ENCODE measurements around the gene PRR20G.

Gene PRR20G

DNA sequence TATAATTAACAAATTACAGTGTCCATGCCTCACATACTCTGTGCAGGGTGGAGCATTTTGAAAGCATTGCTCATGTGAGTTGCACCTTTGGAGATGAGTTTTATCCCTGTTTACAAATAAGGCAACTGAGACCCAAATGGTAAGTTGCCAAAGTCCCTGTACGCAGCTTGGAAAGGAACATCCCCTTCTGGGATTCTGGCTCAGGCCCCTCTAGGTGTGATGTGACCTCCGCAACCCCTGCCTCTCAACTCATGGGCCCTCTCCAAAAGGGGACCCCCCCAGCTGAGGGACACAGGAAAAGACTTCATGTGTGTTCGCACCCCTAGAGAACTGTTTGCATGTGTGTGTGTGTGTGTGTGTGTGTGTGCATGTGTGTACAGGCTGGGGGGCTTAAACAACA is 25.3 kb downstream of the PRR20G start:
- Mint-ChIP-seq H3K27me3 (peaks cover 8% of the 10 kb centered on the region), H3K36me3 (no peaks in the 10 kb centered on the region), H3K9me3 (ENCODE audit: low read depth) (no peaks in the 10 kb centered on the region), H3K4me1 (ENCODE audit: low read depth) (no peaks in the 10 kb centered on the region), H3K27ac (no peak overlapping the region), H3K4me3 (no peak overlapping the region)

DNA sequence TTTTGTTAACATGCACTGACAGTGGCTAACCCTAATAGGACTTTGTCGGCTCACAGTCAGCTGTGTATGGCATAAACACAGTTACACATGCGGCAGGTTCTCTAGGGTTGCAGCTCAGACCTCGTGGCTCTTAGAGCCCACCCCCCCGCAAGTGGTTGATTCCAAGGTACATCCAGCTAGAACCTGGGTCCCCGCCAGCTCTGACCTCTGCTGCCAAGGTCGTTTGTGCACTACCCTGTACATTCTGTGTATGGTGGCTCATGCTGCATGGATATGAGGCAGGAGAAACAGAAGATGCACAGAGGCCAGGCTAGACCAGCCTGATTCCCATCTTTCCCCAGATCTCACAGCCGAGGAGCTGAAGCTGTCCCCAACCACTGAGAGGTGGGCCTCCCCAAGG is 25.9 kb downstream of the PRR20G start:
- H3K36me3 Mint-ChIP-seq = no peaks in the 10 kb centered on the region
- H3K4me1 Mint-ChIP-seq (ENCODE audit: low read depth) = no peaks in the 10 kb centered on the region
- peaks cover 5% of the 10 kb centered on the region for H3K27me3 Mint-ChIP-seq
- no peak overlapping the region for H3K27ac Mint-ChIP-seq
- no peaks in the 10 kb centered on the region for H3K9me3 Mint-ChIP-seq (ENCODE audit: low read depth)
- no peak overlapping the region for H3K4me3 Mint-ChIP-seq

DNA sequence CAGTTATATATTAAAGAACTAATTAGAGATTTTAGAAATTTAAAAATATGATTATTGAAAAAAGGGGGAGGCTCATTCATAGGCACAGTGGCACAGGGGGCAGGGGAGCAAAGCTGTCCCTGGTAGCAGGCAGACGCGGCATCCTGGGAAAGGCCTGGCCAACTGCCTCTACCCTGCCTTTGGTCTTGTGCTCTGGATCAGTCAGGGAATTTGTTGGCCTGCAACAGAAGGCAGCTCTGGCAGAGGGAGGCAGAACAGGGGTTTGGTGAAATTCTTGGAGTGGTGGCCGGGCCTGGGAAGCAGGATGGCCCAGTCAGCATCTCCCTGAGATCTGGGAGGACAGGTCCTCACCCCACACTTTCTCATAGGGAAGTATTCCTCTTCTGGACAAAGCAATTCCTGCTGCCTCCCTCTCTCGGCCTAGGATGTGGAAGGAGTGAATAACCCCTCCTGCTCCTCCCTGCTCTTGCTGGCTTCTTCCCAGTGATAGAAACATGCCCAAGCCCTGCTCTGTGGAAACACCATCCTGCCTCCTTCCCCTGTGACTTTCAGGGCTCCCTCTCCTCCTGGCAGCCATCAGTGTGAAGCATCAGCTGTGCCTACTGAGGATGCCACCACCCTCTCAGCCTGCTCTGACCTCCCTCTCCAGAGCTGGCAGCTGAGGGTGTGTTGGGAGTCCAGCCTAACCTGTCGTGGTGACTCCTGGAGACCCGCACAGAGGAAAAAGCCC is 26.9 kb downstream of the PRR20G start:
- Mint-ChIP-seq H3K4me3 (no peak overlapping the region), H3K27me3 (peaks cover 4% of the 10 kb centered on the region), H3K36me3 (no peaks in the 10 kb centered on the region), H3K4me1 (ENCODE audit: low read depth) (no peaks in the 10 kb centered on the region), H3K9me3 (ENCODE audit: low read depth) (no peaks in the 10 kb centered on the region), H3K27ac (no peak overlapping the region)

DNA sequence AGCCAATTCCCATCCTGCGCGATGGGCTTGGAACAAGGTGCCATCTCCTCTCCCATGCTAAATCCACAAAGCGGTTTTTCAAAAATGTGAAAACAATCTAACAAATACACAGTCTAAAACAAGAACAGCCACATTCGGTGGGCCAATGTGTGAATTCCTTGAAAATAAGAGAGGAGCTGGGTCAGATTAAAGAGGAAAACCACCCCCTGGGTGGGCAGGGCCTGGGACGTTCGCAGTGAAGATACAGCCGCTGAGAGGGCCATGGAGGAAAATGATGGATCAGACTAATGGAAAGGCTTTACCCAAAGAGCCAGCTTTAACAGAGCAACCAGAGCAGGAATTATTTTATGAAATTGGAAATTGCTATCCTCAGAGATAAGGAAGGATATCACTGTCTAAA is 27.4 kb downstream of the PRR20G start:
- no peaks in the 10 kb centered on the region for H3K36me3 Mint-ChIP-seq
- no peaks in the 10 kb centered on the region for H3K9me3 Mint-ChIP-seq (ENCODE audit: low read depth)
- H3K4me3 Mint-ChIP-seq = no peak overlapping the region
- no peak overlapping the region for H3K27ac Mint-ChIP-seq
- peaks cover 3% of the 10 kb centered on the region for H3K27me3 Mint-ChIP-seq
- H3K4me1 Mint-ChIP-seq (ENCODE audit: low read depth) = no peaks in the 10 kb centered on the region

DNA sequence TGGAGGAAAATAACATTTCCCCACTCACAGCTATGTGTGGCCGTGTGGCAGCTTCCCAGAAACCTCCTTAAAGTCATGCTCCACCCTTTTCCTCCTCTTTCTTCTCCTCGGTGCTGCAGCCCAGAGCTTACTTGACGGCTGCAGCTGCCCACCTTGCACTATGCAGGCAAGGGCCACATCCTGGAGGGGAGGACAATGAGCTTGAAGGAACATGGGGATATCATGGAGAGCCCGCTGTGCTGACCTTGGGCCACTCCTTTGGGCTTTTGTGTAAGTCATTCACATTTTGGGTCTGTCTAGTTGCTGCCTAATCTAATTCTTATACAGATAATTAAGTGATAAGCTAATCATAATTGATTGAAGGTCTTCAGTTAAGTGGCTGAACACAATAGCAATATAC is 28.0 kb downstream of the PRR20G start:
- no peaks in the 10 kb centered on the region for H3K9me3 Mint-ChIP-seq (ENCODE audit: low read depth)
- H3K27ac Mint-ChIP-seq = no peak overlapping the region
- no peaks in the 10 kb centered on the region for H3K4me1 Mint-ChIP-seq (ENCODE audit: low read depth)
- peaks cover 2% of the 10 kb centered on the region for H3K27me3 Mint-ChIP-seq
- H3K4me3 Mint-ChIP-seq = no peak overlapping the region
- no peaks in the 10 kb centered on the region for H3K36me3 Mint-ChIP-seq

DNA sequence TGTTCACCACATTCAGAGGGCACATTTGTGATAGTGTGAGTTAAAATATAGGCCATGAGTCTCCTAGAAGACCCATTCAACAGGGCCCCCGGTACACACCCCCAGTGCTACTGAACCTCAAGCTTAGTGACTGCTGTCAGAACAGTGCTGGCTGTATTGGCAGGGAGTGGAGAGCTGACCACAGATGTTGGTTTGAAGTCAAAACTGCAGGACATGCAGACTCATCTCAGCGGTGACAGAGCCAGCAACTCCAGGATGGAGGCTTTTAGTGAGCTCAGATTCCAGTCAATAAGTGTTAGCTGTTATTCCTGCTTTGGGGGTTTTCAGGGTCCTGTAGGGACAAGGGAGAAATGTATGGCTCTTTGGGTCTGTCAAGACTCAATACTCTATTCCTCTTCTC is 29.1 kb downstream of the PRR20G start:
- no peaks in the 10 kb centered on the region for H3K4me1 Mint-ChIP-seq (ENCODE audit: low read depth)
- no peaks in the 10 kb centered on the region for H3K36me3 Mint-ChIP-seq

DNA sequence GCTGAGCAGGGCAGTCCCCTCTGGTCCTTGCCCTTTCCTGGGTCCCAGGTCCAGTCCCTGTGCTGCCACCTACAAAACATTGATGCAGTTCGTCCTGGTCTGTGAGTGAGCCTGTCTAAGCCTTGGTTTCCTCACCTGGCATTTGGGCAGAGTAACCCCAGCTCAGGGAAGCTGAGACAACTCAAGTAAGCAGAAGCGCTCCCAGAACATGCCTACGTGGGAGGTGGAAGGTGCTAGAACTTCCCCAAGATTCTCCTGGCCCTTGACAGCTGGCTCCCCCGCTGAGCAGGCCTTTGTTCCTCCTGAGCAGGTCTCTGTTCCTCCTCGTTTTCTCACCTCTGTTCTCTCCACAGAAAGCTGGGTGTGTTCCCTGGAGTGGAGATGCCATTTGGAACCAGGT is 30.5 kb downstream of the PRR20G start:
- H3K27me3 Mint-ChIP-seq = no peaks in the 10 kb centered on the region
- no peak overlapping the region for H3K27ac Mint-ChIP-seq
- no peak overlapping the region for H3K4me3 Mint-ChIP-seq
- H3K4me1 Mint-ChIP-seq (ENCODE audit: low read depth) = no peaks in the 10 kb centered on the region
- no peaks in the 10 kb centered on the region for H3K36me3 Mint-ChIP-seq
- no peaks in the 10 kb centered on the region for H3K9me3 Mint-ChIP-seq (ENCODE audit: low read depth)

More for the DNA sequence above, 29.1 kb downstream of the PRR20G start:
- Mint-ChIP-seq H3K27ac (no peak overlapping the region), H3K4me3 (no peak overlapping the region), H3K27me3 (no peaks in the 10 kb centered on the region), H3K9me3 (ENCODE audit: low read depth) (no peaks in the 10 kb centered on the region)

DNA sequence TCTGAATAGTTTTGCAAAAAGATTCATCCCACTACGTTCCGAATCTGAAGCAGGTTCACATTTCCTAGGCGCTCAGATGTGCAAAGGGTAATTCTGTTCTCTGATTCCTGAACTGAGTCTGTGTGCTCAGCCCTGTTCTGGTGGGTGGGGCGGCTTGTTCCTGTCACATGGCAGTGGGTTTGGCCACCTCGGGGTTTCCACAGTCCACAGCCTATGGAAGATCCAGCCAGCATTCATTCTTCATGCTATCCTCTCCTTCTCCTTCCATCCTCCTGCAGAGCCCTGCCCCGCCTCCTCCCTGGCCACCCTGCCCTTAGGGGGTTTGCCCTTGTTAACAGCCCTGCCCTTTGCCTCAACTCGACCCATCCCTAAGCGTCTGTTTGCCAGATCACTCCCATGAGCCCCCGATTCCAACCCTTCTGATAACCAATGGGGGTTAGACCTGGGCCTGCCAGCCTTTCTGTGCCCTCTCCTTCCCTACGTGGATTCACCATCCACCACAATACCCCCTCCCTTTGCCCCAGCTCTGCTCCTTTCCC is 31.0 kb downstream of the PRR20G start:
- H3K4me1 Mint-ChIP-seq (ENCODE audit: low read depth) = no peaks in the 10 kb centered on the region
- no peaks in the 10 kb centered on the region for H3K36me3 Mint-ChIP-seq
- H3K27me3 Mint-ChIP-seq = no peaks in the 10 kb centered on the region
- no peak overlapping the region for H3K4me3 Mint-ChIP-seq
- no peaks in the 10 kb centered on the region for H3K9me3 Mint-ChIP-seq (ENCODE audit: low read depth)
- H3K27ac Mint-ChIP-seq = no peak overlapping the region

DNA sequence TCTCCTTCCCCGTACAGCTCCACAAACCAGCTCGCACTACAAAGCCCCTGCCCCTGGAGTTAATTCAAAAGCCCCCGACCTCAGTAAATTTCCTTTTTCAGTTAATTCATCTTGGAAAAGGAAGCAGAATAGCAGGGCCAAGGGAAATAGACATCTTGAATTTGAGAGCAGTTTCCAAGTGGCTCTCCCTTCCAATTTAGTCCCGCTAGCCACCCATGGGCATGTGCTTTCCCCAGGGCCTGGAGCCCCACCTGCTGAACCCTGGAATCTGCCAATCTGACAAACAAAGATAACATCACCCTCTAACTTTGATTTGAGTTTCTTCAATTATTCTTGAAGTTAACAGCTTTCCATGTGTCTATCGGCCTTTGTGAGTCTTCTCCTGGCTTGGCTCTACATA is 31.7 kb downstream of the PRR20G start:
- no peaks in the 10 kb centered on the region for H3K27me3 Mint-ChIP-seq
- no peaks in the 10 kb centered on the region for H3K4me1 Mint-ChIP-seq (ENCODE audit: low read depth)
- no peak overlapping the region for H3K4me3 Mint-ChIP-seq
- H3K27ac Mint-ChIP-seq = no peak overlapping the region
- no peaks in the 10 kb centered on the region for H3K36me3 Mint-ChIP-seq
- H3K9me3 Mint-ChIP-seq (ENCODE audit: low read depth) = no peaks in the 10 kb centered on the region

DNA sequence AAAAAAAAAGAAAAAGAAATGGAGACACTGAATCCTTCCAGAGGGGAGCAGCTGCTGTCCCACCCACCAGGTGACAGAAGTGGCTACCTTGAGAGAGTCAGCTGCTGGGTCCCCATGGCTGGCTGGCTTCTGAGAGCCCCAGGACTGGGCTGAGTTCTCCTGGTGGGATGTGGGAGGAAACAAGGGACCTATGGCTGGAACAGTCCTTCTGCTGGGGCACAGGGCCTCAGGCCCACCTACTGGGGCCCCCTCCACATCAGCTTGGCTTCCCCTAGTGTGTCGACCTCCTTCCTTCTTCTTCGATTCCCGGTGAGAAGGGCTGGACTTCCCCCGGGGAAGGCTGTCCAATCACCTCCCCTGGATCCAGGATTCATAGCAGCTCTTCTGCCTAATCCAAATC is 32.3 kb downstream of the PRR20G start:
- H3K4me1 Mint-ChIP-seq (ENCODE audit: low read depth) = no peaks in the 10 kb centered on the region
- no peak overlapping the region for H3K27ac Mint-ChIP-seq
- no peaks in the 10 kb centered on the region for H3K27me3 Mint-ChIP-seq
- no peaks in the 10 kb centered on the region for H3K9me3 Mint-ChIP-seq (ENCODE audit: low read depth)
- H3K36me3 Mint-ChIP-seq = no peaks in the 10 kb centered on the region
- no peak overlapping the region for H3K4me3 Mint-ChIP-seq

DNA sequence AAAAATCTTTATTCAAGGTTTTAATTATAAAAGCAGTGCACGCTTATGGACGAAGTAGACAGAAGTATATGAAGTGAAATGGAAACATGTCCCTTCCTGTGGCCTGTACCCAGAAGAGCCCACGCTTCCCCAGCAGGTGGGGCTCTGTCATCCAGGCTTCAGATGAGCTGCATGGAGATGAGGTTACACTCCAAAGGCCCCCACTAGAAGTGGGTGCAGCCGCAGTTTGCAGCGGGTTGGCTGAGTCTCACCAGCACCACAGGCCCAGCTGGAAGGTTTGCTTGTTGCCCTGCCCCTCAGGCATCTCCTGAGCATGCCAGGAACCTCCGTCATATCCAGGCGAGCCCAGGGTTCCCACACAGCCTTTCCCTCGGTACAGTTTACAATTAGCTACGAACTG is 33.1 kb downstream of the PRR20G start:
- H3K27me3 Mint-ChIP-seq = no peaks in the 10 kb centered on the region
- no peaks in the 10 kb centered on the region for H3K36me3 Mint-ChIP-seq
- H3K9me3 Mint-ChIP-seq (ENCODE audit: low read depth) = no peaks in the 10 kb centered on the region
- no peak overlapping the region for H3K4me3 Mint-ChIP-seq
- no peaks in the 10 kb centered on the region for H3K4me1 Mint-ChIP-seq (ENCODE audit: low read depth)
- no peak overlapping the region for H3K27ac Mint-ChIP-seq

DNA sequence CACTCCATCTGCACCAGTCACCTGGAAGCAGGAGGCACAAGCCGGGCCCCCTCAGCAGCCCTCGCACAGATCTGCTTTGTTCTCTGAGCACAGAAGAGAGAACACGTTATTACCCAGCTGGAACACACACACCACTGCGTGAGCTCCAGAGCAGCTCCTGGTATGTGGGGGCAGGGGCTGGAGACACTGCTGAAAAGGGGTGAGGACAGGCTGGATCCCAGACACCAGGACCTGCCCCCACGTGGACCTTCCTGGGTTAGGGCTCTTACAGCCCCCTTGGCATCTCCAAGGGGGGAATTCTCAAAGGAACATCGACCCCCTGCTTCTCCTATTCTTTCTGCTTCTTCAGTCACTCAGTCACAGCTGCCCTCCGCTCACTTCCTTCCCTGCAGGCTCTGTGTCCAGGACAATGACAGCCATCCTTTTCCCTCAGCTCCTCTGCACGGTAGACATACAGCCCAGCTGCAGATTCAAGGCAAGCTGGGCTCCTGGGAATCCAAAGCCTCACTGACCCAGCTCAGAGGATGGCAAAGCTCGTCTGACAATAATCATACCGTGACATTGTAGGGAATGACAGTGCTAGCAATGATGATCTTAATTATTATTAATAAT is 33.7 kb downstream of the PRR20G start:
- H3K4me1 Mint-ChIP-seq (ENCODE audit: low read depth) = no peaks in the 10 kb centered on the region
- H3K27ac Mint-ChIP-seq = no peak overlapping the region
- no peaks in the 10 kb centered on the region for H3K27me3 Mint-ChIP-seq
- H3K36me3 Mint-ChIP-seq = peaks cover under 1% of the 10 kb centered on the region
- no peak overlapping the region for H3K4me3 Mint-ChIP-seq
- no peaks in the 10 kb centered on the region for H3K9me3 Mint-ChIP-seq (ENCODE audit: low read depth)

DNA sequence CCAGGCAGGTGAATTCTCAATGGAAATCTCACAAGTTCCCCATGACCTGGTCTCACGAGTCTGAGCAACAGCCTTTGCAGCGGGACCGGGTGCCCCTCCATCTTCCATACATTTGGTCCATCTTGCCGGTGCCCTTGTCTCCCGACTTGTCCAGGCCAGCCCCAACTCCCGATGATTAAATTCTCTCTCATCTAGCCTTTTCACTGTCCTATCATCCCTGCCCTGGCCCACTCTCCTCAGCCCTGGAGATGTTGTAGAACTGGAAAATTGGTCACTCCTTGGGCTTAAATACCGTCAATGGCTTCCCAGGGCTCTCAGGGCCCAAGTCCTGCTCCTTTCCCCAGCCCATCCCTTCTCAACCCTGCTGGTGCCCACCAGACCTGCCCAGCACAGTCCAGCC is 34.4 kb downstream of the PRR20G start:
- H3K9me3 Mint-ChIP-seq (ENCODE audit: low read depth) = peaks cover 3% of the 10 kb centered on the region
- no peaks in the 10 kb centered on the region for H3K4me1 Mint-ChIP-seq (ENCODE audit: low read depth)
- no peaks in the 10 kb centered on the region for H3K27me3 Mint-ChIP-seq
- H3K36me3 Mint-ChIP-seq = peaks cover 2% of the 10 kb centered on the region
- no peak overlapping the region for H3K27ac Mint-ChIP-seq
- no peak overlapping the region for H3K4me3 Mint-ChIP-seq

DNA sequence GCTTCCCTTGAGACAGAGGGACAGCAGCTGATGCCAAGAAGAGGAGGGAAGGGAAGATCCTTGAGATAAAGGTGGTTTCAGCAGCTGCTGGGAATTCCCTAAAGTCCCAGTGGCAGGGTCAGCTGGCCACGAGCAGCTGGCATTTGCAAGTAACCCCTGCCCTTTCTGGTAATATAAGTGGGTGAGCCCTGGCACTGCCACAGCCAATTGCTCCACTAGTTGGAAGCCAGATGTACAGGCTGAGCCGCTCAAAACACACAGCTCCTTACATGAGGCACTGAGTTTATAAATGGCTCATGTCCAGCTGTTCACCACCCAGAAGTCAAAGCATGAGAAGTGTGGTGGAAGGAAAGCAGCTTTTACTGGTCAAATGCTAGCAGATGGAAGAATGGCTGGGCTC is 35.4 kb downstream of the PRR20G start:
- no peaks in the 10 kb centered on the region for H3K27me3 Mint-ChIP-seq
- H3K4me3 Mint-ChIP-seq = no peak overlapping the region
- H3K27ac Mint-ChIP-seq = no peak overlapping the region
- H3K36me3 Mint-ChIP-seq = peaks cover 2% of the 10 kb centered on the region
- no peaks in the 10 kb centered on the region for H3K4me1 Mint-ChIP-seq (ENCODE audit: low read depth)
- H3K9me3 Mint-ChIP-seq (ENCODE audit: low read depth) = peaks cover 6% of the 10 kb centered on the region

DNA sequence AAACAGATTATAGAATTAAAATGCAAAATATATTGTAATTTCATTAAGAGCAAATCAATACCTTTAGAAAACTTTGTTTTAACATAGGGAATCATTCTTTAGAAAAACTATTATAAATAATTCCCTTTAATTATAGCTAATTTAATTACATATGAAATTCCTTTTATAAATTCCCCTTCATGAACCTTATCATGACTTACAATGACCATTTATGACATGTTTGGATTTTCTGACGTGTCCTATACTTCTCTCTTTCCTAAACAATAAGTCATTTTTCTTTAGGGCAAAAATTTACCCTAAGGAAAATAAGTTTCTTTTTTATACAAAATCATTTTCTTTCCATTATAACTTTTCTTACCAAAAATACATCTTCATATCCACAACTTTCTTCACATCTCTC is 37.8 kb downstream of the PRR20G start:
- H3K36me3 Mint-ChIP-seq = peaks cover 8% of the 10 kb centered on the region
- H3K4me1 Mint-ChIP-seq (ENCODE audit: low read depth) = no peaks in the 10 kb centered on the region
- no peak overlapping the region for H3K4me3 Mint-ChIP-seq
- H3K9me3 Mint-ChIP-seq (ENCODE audit: low read depth) = peaks cover 24% of the 10 kb centered on the region
- H3K27ac Mint-ChIP-seq = no peak overlapping the region
- no peaks in the 10 kb centered on the region for H3K27me3 Mint-ChIP-seq

DNA sequence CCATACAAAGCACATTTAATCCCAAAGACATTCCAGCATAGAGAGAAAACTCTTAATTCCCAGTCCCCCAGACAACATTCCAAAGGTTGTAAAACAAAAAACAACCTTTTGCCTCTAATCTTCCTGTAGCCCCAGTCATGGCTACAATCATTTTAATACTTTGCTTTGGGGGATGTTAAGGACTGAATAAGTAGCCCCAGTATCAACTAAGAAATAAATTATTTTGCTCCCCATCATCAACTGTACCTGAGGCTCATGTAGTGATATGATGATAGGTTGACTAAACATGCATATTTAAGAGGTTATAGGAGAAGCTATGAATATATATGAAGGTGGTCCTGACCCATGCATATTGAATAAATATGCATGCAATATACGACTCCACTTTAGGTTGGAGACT is 40.6 kb downstream of the PRR20G start:
- H3K36me3 Mint-ChIP-seq = peaks cover 10% of the 10 kb centered on the region
- peaks cover 28% of the 10 kb centered on the region for H3K9me3 Mint-ChIP-seq (ENCODE audit: low read depth)
- H3K4me1 Mint-ChIP-seq (ENCODE audit: low read depth) = no peaks in the 10 kb centered on the region
- no peak overlapping the region for H3K27ac Mint-ChIP-seq
- H3K27me3 Mint-ChIP-seq = peaks cover 3% of the 10 kb centered on the region
- H3K4me3 Mint-ChIP-seq = no peak overlapping the region
